Neural cell (in vitro differentiated cells): ENCODE results near the gene WDR75.

ENCODE experiments used
- EP300 ChIP-seq: fragments of 450-650 bp; conservative IDR thresholded peaks from 2 replicates; pipeline ENCODE4 v1.6.1; 2014; ENCODE audit warnings: antibody characterized with exemption, mild to moderate bottlenecking, moderate library complexity; ENCODE audit not compliant: poor library complexity, severe bottlenecking
- EZH2 ChIP-seq: fragments of 200-600, 300-800 bp; shearing (Covaris generic), sonication (generic); IDR thresholded peaks from 2 replicates; pipeline ENCODE4 v1.6.1; 2014; ENCODE audit warnings: antibody characterized with exemption, low read length, borderline replicate concordance, mild to moderate bottlenecking; ENCODE audit not compliant: insufficient read depth, poor library complexity, severe bottlenecking
- MXI1 ChIP-seq: fragments of 450-650 bp; conservative IDR thresholded peaks from 2 replicates; pipeline ENCODE4 v1.6.1; 2014; ENCODE audit warnings: antibody characterized with exemption, mild to moderate bottlenecking; ENCODE audit not compliant: poor library complexity, severe bottlenecking
- TF ChIP-seq, protein P1 (sequence below): fragments of 450-650 bp; IDR thresholded peaks from 2 replicates; pipeline ENCODE4 v1.5.1; 2014; ENCODE audit warnings: antibody characterized with exemption, mild to moderate bottlenecking, moderate library complexity; ENCODE audit not compliant: poor library complexity, severe bottlenecking

DNA sequence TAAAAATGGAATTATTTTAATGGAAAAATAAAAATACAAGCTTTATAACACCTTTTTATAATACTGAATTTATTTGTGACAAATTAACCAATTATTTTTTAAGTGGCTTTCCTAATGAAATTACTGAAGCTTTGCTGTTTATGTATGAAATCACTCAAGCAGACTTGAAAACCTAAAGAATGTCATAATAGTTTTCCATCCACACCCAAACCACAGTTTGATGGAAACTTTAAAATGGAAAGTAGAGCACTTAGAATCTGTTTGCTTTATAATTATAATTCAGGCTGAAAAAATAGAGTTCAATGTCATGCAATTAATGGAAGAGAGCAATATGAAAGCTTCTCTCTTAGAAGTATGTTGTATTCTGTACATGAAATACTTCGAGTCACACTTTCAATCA is 31.6 kb upstream of the WDR75 start:
- TF ChIP-seq EP300 (no peak), EZH2 (no peak), MXI1 (no peak)
- TF ChIP-seq, protein P1, sequence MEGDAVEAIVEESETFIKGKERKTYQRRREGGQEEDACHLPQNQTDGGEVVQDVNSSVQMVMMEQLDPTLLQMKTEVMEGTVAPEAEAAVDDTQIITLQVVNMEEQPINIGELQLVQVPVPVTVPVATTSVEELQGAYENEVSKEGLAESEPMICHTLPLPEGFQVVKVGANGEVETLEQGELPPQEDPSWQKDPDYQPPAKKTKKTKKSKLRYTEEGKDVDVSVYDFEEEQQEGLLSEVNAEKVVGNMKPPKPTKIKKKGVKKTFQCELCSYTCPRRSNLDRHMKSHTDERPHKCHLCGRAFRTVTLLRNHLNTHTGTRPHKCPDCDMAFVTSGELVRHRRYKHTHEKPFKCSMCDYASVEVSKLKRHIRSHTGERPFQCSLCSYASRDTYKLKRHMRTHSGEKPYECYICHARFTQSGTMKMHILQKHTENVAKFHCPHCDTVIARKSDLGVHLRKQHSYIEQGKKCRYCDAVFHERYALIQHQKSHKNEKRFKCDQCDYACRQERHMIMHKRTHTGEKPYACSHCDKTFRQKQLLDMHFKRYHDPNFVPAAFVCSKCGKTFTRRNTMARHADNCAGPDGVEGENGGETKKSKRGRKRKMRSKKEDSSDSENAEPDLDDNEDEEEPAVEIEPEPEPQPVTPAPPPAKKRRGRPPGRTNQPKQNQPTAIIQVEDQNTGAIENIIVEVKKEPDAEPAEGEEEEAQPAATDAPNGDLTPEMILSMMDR, result no peak
